NCI-H1436 (cell line): ENCODE results near the gene PPIL4.

Experiments
- DNase-seq: peaks from one replicate; lab custom pipeline; 2025; lab: John Stamatoyannopoulos, UW

Gene PPIL4

GRCh38 chr6:149458196-149458595, 87.6 kb downstream of the PPIL4 start:
- no peak for DNase-seq

- DNase-seq = no peak
These were observed 88.4 kb downstream of the PPIL4 start for GRCh38 chr6:149457316-149457884.

GRCh38 chr6:149456311-149457021, 89.4 kb downstream of the PPIL4 start:
- no peak for DNase-seq

- DNase-seq = no peak
These were observed 90.7 kb downstream of the PPIL4 start for GRCh38 chr6:149455031-149455732.
